NT2/D1 (cell line): ENCODE results near the gene FAM171A1.
"Not testable (repeated sequence)": the region's sequence is repeated elsewhere in the genome, so short reads cannot be mapped to it uniquely, and the experiment has no call there.

Experiments
- DNase-seq: peaks from one replicate; pipeline ENCODE4 v3.0.0-alpha.2; 2011; ENCODE audit warnings: low read depth, low spot score
- H3K27me3 ChIP-seq: 2 replicates; pipeline ENCODE4 v1.6.0; 2011; ENCODE audit warnings: mild to moderate bottlenecking; ENCODE audit not compliant: insufficient read length, insufficient read depth
- H3K36me3 ChIP-seq: 2 replicates; pipeline ENCODE4 v1.6.1; 2011; ENCODE audit warnings: mild to moderate bottlenecking, low read length, mixed read lengths; ENCODE audit not compliant: insufficient read depth, insufficient read length
- H3K4me1 ChIP-seq: 2 replicates; pipeline ENCODE4 v1.5.1; 2011; ENCODE audit not compliant: insufficient read depth, insufficient read length
- H3K4me3 ChIP-seq: 2 replicates; pipeline ENCODE4 v1.5.1; 2011; ENCODE audit warnings: low read depth; ENCODE audit not compliant: insufficient read length
- H3K9ac ChIP-seq: 2 replicates; pipeline ENCODE4 v1.6.0; 2011; ENCODE audit warnings: low read depth; ENCODE audit not compliant: insufficient read length
- H3K9me3 ChIP-seq: 2 replicates; pipeline ENCODE4 v1.5.1; 2011; ENCODE audit warnings: mild to moderate bottlenecking, low read length; ENCODE audit not compliant: insufficient read depth
- SUZ12 ChIP-seq: IDR thresholded peaks from 2 replicates; pipeline ENCODE4 v1.6.1; 2011; ENCODE audit not compliant: insufficient read length, insufficient read depth; ENCODE audit errors: extremely low read depth
- YY1 ChIP-seq: IDR thresholded peaks from 2 replicates; pipeline ENCODE4 v1.6.1; 2011; ENCODE audit not compliant: insufficient read length, insufficient read depth
- ZNF274 ChIP-seq: IDR thresholded peaks from 2 replicates; pipeline ENCODE4 v1.6.1; 2011; ENCODE audit warnings: mild to moderate bottlenecking, low read depth, low read length

The FAM171A1 gene

GRCh38 chr10:15370856-15371701, at the start of gene FAM171A1:
FAM171A1 (minus strand) TSS chr10:15371289; CDS start chr10:15371052, 237 bp downstream.
- H3K9ac ChIP-seq: peak within 1 kb of the TSS; percentile 83
- no peaks in the 10 kb centered on the region for H3K4me1 ChIP-seq
- H3K4me3 ChIP-seq: peak within 1 kb of the TSS; percentile 55
- peaks cover 3% of the 10 kb centered on the region for H3K27me3 ChIP-seq
- no peak for TF ChIP-seq SUZ12
- TF ChIP-seq YY1: no peak
- no peak for TF ChIP-seq ZNF274
- H3K36me3 ChIP-seq: peaks cover 9% of the 10 kb centered on the region
- no peaks in the 10 kb centered on the region for H3K9me3 ChIP-seq
- no peak for DNase-seq

- TF ChIP-seq ZNF274 (no peak), YY1 (no peak), SUZ12 (no peak)
- Histone ChIP-seq H3K36me3 (no peaks in the 10 kb centered on the region), H3K9ac (no peak overlapping the region), H3K4me1 (no peaks in the 10 kb centered on the region), H3K27me3 (no peaks in the 10 kb centered on the region), H3K4me3 (no peak overlapping the region), H3K9me3 (no peaks in the 10 kb centered on the region; the same call in 1 of the 2 replicates)
- DNase-seq: no peak
Observed at GRCh38 chr10:15420858-15421257, 49.8 kb upstream of the FAM171A1 start.

DNA sequence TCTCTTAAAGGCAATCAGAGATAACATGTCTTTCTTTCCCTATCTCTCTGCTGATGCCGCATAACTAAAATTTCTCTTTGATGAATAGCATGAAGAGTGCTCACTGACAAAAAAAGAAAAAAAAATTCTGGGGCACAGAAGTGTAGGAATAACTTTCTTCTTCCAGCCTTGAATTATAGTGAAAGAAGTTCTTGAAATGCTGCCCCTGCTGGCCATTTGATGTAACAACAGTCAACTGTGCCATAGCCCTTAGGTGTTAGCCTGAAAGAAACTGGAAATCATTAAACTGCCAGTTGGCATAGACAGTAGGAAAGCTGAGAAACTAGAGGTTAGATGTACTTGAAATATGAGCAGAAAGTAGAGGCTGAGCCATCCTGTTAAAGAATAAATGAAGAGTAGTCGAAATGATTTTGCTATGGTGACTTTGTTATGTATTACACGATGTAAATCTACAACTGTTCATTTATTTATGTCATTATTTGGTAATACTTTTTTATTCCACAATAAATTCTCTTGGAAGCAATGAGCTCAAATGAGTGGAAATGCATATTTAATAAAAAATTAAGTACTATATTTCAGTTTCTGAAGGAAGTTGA, 48.3 kb upstream of the FAM171A1 start:
- Histone ChIP-seq H3K9me3 (no peaks in the 10 kb centered on the region; the same call in 1 of the 2 replicates), H3K27me3 (no peaks in the 10 kb centered on the region), H3K9ac (no peak overlapping the region), H3K4me3 (no peak overlapping the region), H3K4me1 (no peaks in the 10 kb centered on the region), H3K36me3 (no peaks in the 10 kb centered on the region)
- TF ChIP-seq ZNF274 (no peak), YY1 (no peak), SUZ12 (no peak)
- DNase-seq: peak; percentile 32

GRCh38 chr10:15416034-15416433, 44.9 kb upstream of the FAM171A1 start:
- Histone ChIP-seq H3K36me3 (no peaks in the 10 kb centered on the region), H3K27me3 (no peaks in the 10 kb centered on the region), H3K4me1 (no peaks in the 10 kb centered on the region), H3K4me3 (no peak overlapping the region), H3K9ac (no peak overlapping the region), H3K9me3 (no peaks in the 10 kb centered on the region; the same call in 1 of the 2 replicates)
- DNase-seq: no peak
- TF ChIP-seq ZNF274 (no peak), YY1 (no peak), SUZ12 (no peak)

- TF ChIP-seq ZNF274 (no peak), YY1 (no peak)
- Histone ChIP-seq H3K4me1 (no peaks in the 10 kb centered on the region), H3K9me3 (no peaks in the 10 kb centered on the region; the same call in 1 of the 2 replicates), H3K36me3 (no peaks in the 10 kb centered on the region), H3K4me3 (no peak overlapping the region), H3K27me3 (no peaks in the 10 kb centered on the region), H3K9ac (no peak overlapping the region)
- no peak for DNase-seq
Observed at GRCh38 chr10:15411010-15411409, 39.9 kb upstream of the FAM171A1 start.

- H3K36me3 ChIP-seq, H3K4me3 ChIP-seq, H3K4me1 ChIP-seq, H3K27me3 ChIP-seq, H3K9me3 ChIP-seq, DNase-seq, H3K9ac ChIP-seq: not testable (repeated sequence)
Observed at GRCh38 chr10:15409350-15409749, 38.3 kb upstream of the FAM171A1 start.

GRCh38 chr10:15408557-15408956, 37.5 kb upstream of the FAM171A1 start:
- Histone ChIP-seq H3K9me3 (no peaks in the 10 kb centered on the region), H3K27me3 (no peaks in the 10 kb centered on the region), H3K4me3 (no peak overlapping the region), H3K4me1 (no peaks in the 10 kb centered on the region), H3K36me3 (no peaks in the 10 kb centered on the region), H3K9ac (no peak overlapping the region)
- TF ChIP-seq SUZ12: no peak
- no peak for DNase-seq
